ENCODE measurements around the gene CKMT1B.
"Not testable (repeated sequence)": the region's sequence is repeated elsewhere in the genome, so short reads cannot be mapped to it uniquely, and the experiment has no call there.

GRCh38 chr15:43626937-43627336 is 33.1 kb downstream of the CKMT1B start:
- TF ChIP-seq POLR2AphosphoS5 (IDR thresholded peaks at IDR 0.05; ENCODE audit: borderline replicate concordance, low read depth, low read length); EZH2 (IDR thresholded peaks at IDR 0.05): not testable (repeated sequence)

All from SK-N-MC (cell line).